ENCODE measurements around the gene B3GAT3.

B3GAT3 gene

GRCh38 chr11:62665599-62666258, 43.9 kb upstream of the B3GAT3 start:
- H3K4me1 Mint-ChIP-seq, result peaks cover 30% of the 10 kb centered on the region
- no peaks in the 10 kb centered on the region for H3K27me3 Mint-ChIP-seq (ENCODE audit: low read depth, poor library complexity)
- peaks cover 29% of the 10 kb centered on the region for H3K36me3 Mint-ChIP-seq (ENCODE audit: low read depth)
- TF ChIP-seq, protein P1, sequence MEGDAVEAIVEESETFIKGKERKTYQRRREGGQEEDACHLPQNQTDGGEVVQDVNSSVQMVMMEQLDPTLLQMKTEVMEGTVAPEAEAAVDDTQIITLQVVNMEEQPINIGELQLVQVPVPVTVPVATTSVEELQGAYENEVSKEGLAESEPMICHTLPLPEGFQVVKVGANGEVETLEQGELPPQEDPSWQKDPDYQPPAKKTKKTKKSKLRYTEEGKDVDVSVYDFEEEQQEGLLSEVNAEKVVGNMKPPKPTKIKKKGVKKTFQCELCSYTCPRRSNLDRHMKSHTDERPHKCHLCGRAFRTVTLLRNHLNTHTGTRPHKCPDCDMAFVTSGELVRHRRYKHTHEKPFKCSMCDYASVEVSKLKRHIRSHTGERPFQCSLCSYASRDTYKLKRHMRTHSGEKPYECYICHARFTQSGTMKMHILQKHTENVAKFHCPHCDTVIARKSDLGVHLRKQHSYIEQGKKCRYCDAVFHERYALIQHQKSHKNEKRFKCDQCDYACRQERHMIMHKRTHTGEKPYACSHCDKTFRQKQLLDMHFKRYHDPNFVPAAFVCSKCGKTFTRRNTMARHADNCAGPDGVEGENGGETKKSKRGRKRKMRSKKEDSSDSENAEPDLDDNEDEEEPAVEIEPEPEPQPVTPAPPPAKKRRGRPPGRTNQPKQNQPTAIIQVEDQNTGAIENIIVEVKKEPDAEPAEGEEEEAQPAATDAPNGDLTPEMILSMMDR (IDR thresholded peaks at IDR 0.05), result no peak
- peak overlapping the region; percentile 98 for H3K4me3 Mint-ChIP-seq
- no peak for DNase-seq
- H3K9me3 Mint-ChIP-seq, result no peaks in the 10 kb centered on the region
- peak overlapping the region; percentile 99 for H3K27ac Mint-ChIP-seq

GRCh38 chr11:62665075-62665598, 43.4 kb upstream of the B3GAT3 start, which contains the start of the genes C11orf98 and CSKMT:
C11orf98 (minus strand) TSS chr11:62665210; CDS start chr11:62665169, 41 bp downstream.
CSKMT (plus strand) TSS chr11:62665312; CDS start chr11:62665880, 568 bp downstream.
- TF ChIP-seq, protein P1 (IDR thresholded peaks at IDR 0.05), result no peak
- Mint-ChIP-seq H3K4me3 (peak within 1 kb of the TSS; percentile 98), H3K27ac (peak within 1 kb of the TSS; percentile 99), H3K36me3 (ENCODE audit: low read depth) (peaks cover 29% of the 10 kb centered on the region), H3K4me1 (peaks cover 30% of the 10 kb centered on the region), H3K27me3 (ENCODE audit: low read depth, poor library complexity) (no peaks in the 10 kb centered on the region), H3K9me3 (no peaks in the 10 kb centered on the region)
- DNase-seq, result peak; percentile 97

- Mint-ChIP-seq H3K4me1 (peaks cover 24% of the 10 kb centered on the region), H3K27ac (peak overlapping the region; percentile 99), H3K27me3 (ENCODE audit: low read depth, poor library complexity) (no peaks in the 10 kb centered on the region), H3K4me3 (peak overlapping the region; percentile 98), H3K9me3 (no peaks in the 10 kb centered on the region), H3K36me3 (ENCODE audit: low read depth) (peaks cover 28% of the 10 kb centered on the region)
- peak; percentile 72 for DNase-seq
- TF ChIP-seq, protein P1 (IDR thresholded peaks at IDR 0.05), result no peak
Measured at GRCh38 chr11:62664405-62665074, 42.8 kb upstream of the B3GAT3 start.

DNA sequence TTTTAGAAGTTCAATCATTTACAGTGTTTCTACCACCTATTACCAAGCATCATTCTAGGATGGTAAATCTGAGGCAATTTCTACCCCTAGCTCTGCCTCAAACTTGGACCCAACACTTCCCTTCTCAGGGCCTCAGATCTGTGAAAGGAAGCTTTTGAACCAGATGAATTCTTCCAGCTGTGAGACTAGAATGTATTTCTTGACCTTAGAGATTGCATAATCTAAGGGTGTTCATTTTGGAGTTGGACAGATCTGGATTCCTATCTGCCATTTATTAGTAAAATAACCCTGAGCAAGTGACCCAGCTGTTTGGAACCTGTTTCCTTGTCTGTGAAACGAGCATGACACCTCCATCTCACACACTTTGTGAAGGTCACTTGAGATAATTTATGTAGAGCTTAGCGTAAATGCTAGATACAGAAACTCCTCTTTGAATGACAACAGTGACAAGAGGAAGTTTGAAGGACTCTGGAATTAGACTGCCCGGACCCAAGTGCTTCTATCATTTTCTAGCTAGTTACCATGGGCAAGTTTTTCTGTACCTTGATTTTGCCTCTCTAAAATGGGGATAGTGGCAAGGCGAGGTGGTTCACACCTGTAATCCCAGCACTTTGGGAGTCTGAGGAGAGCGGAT, 35.1 kb upstream of the B3GAT3 start:
- DNase-seq, result no peak
- no peak overlapping the region for H3K4me3 Mint-ChIP-seq
- peaks cover 7% of the 10 kb centered on the region for H3K27me3 Mint-ChIP-seq (ENCODE audit: low read depth, poor library complexity)
- TF ChIP-seq, protein P1 (IDR thresholded peaks at IDR 0.05), result no peak
- H3K27ac Mint-ChIP-seq, result no peak overlapping the region
- no peaks in the 10 kb centered on the region for H3K9me3 Mint-ChIP-seq
- H3K36me3 Mint-ChIP-seq (ENCODE audit: low read depth), result peaks cover 4% of the 10 kb centered on the region
- H3K4me1 Mint-ChIP-seq, result peaks cover 14% of the 10 kb centered on the region

GRCh38 chr11:62654297-62654696, 32.5 kb upstream of the B3GAT3 start:
- TF ChIP-seq, protein P1 (IDR thresholded peaks at IDR 0.05), result no peak
- Mint-ChIP-seq H3K9me3 (no peaks in the 10 kb centered on the region), H3K27me3 (ENCODE audit: low read depth, poor library complexity) (peaks cover 7% of the 10 kb centered on the region), H3K36me3 (ENCODE audit: low read depth) (peaks cover 5% of the 10 kb centered on the region), H3K27ac (peak overlapping the region; percentile 77), H3K4me1 (peaks cover 17% of the 10 kb centered on the region), H3K4me3 (peak overlapping the region; percentile 52)
- DNase-seq, result no peak

All from nephron progenitor cell (in vitro differentiated cells).